Peyer's patch (tissue), 4 donors: ENCODE data around the gene ERGIC3.

Experiments
- CTCF ChIP-seq, 6 experiments: fragments of 450-650 bp in 4 of 6; fragments of 200-600 bp in 2 of 6; sonication (generic) in 1 of 6; IDR thresholded peaks; one replicate each; pipeline ENCODE4 v1.5.1; 2017 to 2019; ENCODE audit warnings: antibody characterized with exemption in 6 of 6, mild to moderate bottlenecking in 3 of 6, moderate library complexity in 1 of 6
- POLR2A ChIP-seq, 2 donors: fragments of 450-650 bp; IDR thresholded peaks; one replicate each; pipeline ENCODE4 v1.5.1; 2017; ENCODE audit warnings: antibody characterized with exemption in 2 of 2, mild to moderate bottlenecking in 2 of 2, moderate library complexity in 2 of 2

- TF ChIP-seq CTCF (IDR thresholded peaks at IDR 0.05) (no peak), POLR2A (IDR thresholded peaks at IDR 0.05) (no peak)
Measured at GRCh38 chr20:35508493-35509218, 33.2 kb upstream of the ERGIC3 start.
